PC-3 (cell line): ENCODE data around the gene CHD2. TPM values are rescaled to one million over a fixed set of nuclear protein-coding genes. Genes with fewer than 3 reads are reported as not detected.

Experiments used
- ATAC-seq: fragments of 200-7000 bp; cut with Tn5 transposase; 2 replicates; pipeline ENCODE4 v1.9.1; 2020; ENCODE audit warnings: mild to moderate bottlenecking, moderate library complexity
- BruUV-seq: library from RNA; stranded (reverse); fragments of 400-500 nt; replicated peaks from 2 replicates; lab custom pipeline; 2021; lab: Mats Ljungman, UMichigan
- CTCF ChIA-PET: fragments of 300-600 bp; sonication (Branson Sonifier 250); formaldehyde crosslinking; loops from one replicate; lab custom pipeline; 2022; ENCODE audit warnings: antibody characterized with exemption; lab: Charles Lee
- POLR2A ChIA-PET: fragments of 300-600 bp; sonication (Branson Sonifier 250); formaldehyde crosslinking; loops from one replicate; lab custom pipeline; 2022; ENCODE audit warnings: antibody characterized with exemption; ENCODE audit not compliant: unreplicated experiment; lab: Charles Lee
- DNase-seq: peaks from one replicate; pipeline ENCODE4 v3.0.0-alpha.2; 2015
- H2AFZ ChIP-seq: fragments of 300-600 bp; sonication (generic); 2 replicates; pipeline ENCODE4 v1.6.0; 2016; ENCODE audit warnings: antibody characterized with exemption, low read length
- H3F3A ChIP-seq: fragments of 300-600 bp; sonication (generic); one replicate; pipeline ENCODE4 v1.6.0; 2017; ENCODE audit warnings: antibody characterized with exemption, low read length, control low read depth, mild to moderate bottlenecking; ENCODE audit not compliant: unreplicated experiment
- H3K27ac ChIP-seq: fragments of 300-600 bp; sonication (generic); 2 replicates; pipeline ENCODE4 v1.5.1; 2016; ENCODE audit warnings: mild to moderate bottlenecking, low read length
- H3K27me3 ChIP-seq: fragments of 300-600 bp; sonication (generic); 2 replicates; pipeline ENCODE4 v1.6.1; 2016; ENCODE audit warnings: low read length, mixed read lengths
- H3K36me3 ChIP-seq: fragments of 300-600 bp; sonication (generic); 2 replicates; pipeline ENCODE4 v1.6.1; 2016; ENCODE audit warnings: low read depth, mixed run types, low read length, mixed read lengths
- H3K4me1 ChIP-seq: fragments of 300-600 bp; sonication (generic); 2 replicates; pipeline ENCODE4 v1.5.1; 2016; ENCODE audit warnings: low read length; ENCODE audit not compliant: insufficient read depth
- H3K4me2 ChIP-seq: fragments of 300-600 bp; sonication (generic); 2 replicates; pipeline ENCODE4 v1.6.0; 2016; ENCODE audit warnings: low read length
- H3K4me3 ChIP-seq: fragments of 300-600 bp; sonication (generic); 2 replicates; pipeline ENCODE4 v1.5.1; 2016; ENCODE audit warnings: mild to moderate bottlenecking, low read length, mixed read lengths
- H3K79me2 ChIP-seq: fragments of 300-600 bp; sonication (generic); 2 replicates; pipeline ENCODE4 v1.6.1; 2017; ENCODE audit warnings: low read length, mixed read lengths
- H3K9ac ChIP-seq: fragments of 300-600 bp; sonication (generic); 2 replicates; pipeline ENCODE4 v1.6.0; 2016; ENCODE audit warnings: mild to moderate bottlenecking, low read length
- H3K9me2 ChIP-seq: fragments of 300-600 bp; sonication (generic); replicated peaks from 2 replicates; pipeline ENCODE4 v1.6.1; 2016; ENCODE audit warnings: mixed run types, low read length, mixed read lengths
- H3K9me3 ChIP-seq: fragments of 300-600 bp; sonication (generic); 2 replicates; pipeline ENCODE4 v1.6.1; 2016; ENCODE audit warnings: low read length, mixed read lengths
- H4K20me1 ChIP-seq: fragments of 300-600 bp; sonication (generic); 2 replicates; pipeline ENCODE4 v1.6.1; 2016; ENCODE audit warnings: low read length, mixed read lengths
- CTCF ChIP-seq: fragments of 300-600 bp; sonication (generic); conservative IDR thresholded peaks from 2 replicates; pipeline ENCODE4 v1.5.1; 2017; ENCODE audit warnings: antibody characterized with exemption, low read depth, mild to moderate bottlenecking, low read length
- EZH2 ChIP-seq: fragments of 300-600 bp; sonication (generic); IDR thresholded peaks from one replicate; pipeline ENCODE4 v1.6.1; 2017; ENCODE audit warnings: antibody characterized with exemption, mild to moderate bottlenecking, low read length; ENCODE audit not compliant: unreplicated experiment
- EZH2phosphoT487 ChIP-seq: fragments of 300-600 bp; sonication (generic); IDR thresholded peaks from 2 replicates; pipeline ENCODE4 v1.6.1; 2018; ENCODE audit warnings: mild to moderate bottlenecking, antibody characterized with exemption, low read length, borderline replicate concordance
- intact Hi-C: fragments of 100-400 bp; cut with micrococcal nuclease; formaldehyde crosslinking; loops from 2 replicates; pipeline ENCODE4 v1.9.0; 2023
- total RNA-seq: library from RNA; depleted of rRNA; stranded (reverse); fragments of >200 nt; gene quantifications from 2 replicates; pipeline ENCODE4 v1.2.3, GENCODE V29; 2014

Gene CHD2
- total RNA-seq, 1 experiment from 2014 or later: 42.7 TPM

DNA sequence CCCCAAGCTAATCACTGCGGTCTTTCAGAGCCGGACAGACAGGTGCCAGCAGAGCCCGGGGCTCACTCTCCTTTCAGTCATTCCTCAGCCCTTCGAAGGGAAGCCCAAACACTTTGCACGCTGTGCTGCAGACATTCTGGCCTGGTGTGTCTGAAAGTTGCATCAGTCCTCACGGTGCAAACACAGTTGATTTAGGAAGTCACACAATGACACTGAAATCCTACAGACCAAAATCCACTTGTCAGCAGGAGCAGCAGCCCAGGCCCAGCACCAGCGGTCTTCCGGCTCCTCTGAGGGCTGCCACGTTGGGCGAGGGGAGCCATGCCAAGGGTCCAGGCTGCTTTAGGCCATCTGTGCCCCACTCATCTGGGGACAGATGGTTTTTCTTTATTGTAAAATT is 127.3 kb downstream of the CHD2 start:
- POLR2A ChIA-PET: no interaction called here
- TF ChIP-seq EZH2: no peak
- TF ChIP-seq CTCF: no peak
- no peak for TF ChIP-seq EZH2phosphoT487
- no peaks in the 10 kb centered on the region for H3K27me3 ChIP-seq
- no peaks in the 10 kb centered on the region for H3F3A ChIP-seq
- no peak overlapping the region for H3K4me2 ChIP-seq
- no peaks in the 10 kb centered on the region for H3K4me1 ChIP-seq
- H3K9me3 ChIP-seq: no peaks in the 10 kb centered on the region
- H3K9ac ChIP-seq: no peak overlapping the region
- no peak overlapping the region for H2AFZ ChIP-seq
- CTCF ChIA-PET: no interaction called here
- DNase-seq: no peak
- H4K20me1 ChIP-seq: no peaks in the 10 kb centered on the region
- BruUV-seq: no TSS peak
- no peak overlapping the region for H3K27ac ChIP-seq
- no peaks in the 10 kb centered on the region for H3K9me2 ChIP-seq
- H3K79me2 ChIP-seq: peaks cover 5% of the 10 kb centered on the region; the same call in 1 of the 2 replicates
- peaks cover 37% of the 10 kb centered on the region for H3K36me3 ChIP-seq
- H3K4me3 ChIP-seq: no peak overlapping the region
- ATAC-seq: no peak
- intact Hi-C loops: no loop called here

GRCh38 chr15:93028111-93028631 is 128.0 kb downstream of the CHD2 start:
- Histone ChIP-seq H3K4me1 (no peaks in the 10 kb centered on the region), H3K9me2 (no peaks in the 10 kb centered on the region), H2AFZ (no peak overlapping the region), H3K9ac (no peak overlapping the region), H3K27ac (no peak overlapping the region), H3K4me3 (no peak overlapping the region), H4K20me1 (no peaks in the 10 kb centered on the region), H3F3A (no peaks in the 10 kb centered on the region), H3K27me3 (no peaks in the 10 kb centered on the region), H3K4me2 (no peak overlapping the region), H3K36me3 (peaks cover 30% of the 10 kb centered on the region), H3K79me2 (no peaks in the 10 kb centered on the region), H3K9me3 (no peaks in the 10 kb centered on the region)
- ChIA-PET POLR2A (no interaction called here), CTCF (interaction anchor here (1.0 kb wide), 1 partner anchor 231 kb away, joined by 3 read pairs; no protein-coding TSS in a partner anchor)
- intact Hi-C loops: no loop called here
- TF ChIP-seq EZH2phosphoT487 (no peak), CTCF (no peak), EZH2 (no peak)
- DNase-seq (no peak), ATAC-seq (no peak)
- no TSS peak for BruUV-seq

GRCh38 chr15:93028632-93029213 is 128.6 kb downstream of the CHD2 start:
- CTCF ChIA-PET: interaction anchor here (0.6 to 1.0 kb wide), 3 partner anchors 227 to 588 kb away, joined by 3 to 6 read pairs (median 3); no protein-coding TSS in a partner anchor
- DNase-seq (peak; percentile 46), ATAC-seq (0 out of 2 replicates have a peak, but pooled peaks have one; percentile 3)
- H3K9me2 ChIP-seq: no peaks in the 10 kb centered on the region
- TF ChIP-seq EZH2phosphoT487 (no peak), EZH2 (no peak)
- no peak overlapping the region for H3K4me2 ChIP-seq
- POLR2A ChIA-PET: no interaction called here
- no peaks in the 10 kb centered on the region for H3F3A ChIP-seq
- no peaks in the 10 kb centered on the region for H3K27me3 ChIP-seq
- intact Hi-C loops: no loop called here
- no TSS peak for BruUV-seq
- peaks cover 26% of the 10 kb centered on the region for H3K36me3 ChIP-seq
- no peaks in the 10 kb centered on the region for H3K9me3 ChIP-seq
- no peaks in the 10 kb centered on the region for H4K20me1 ChIP-seq
- H3K9ac ChIP-seq: no peak overlapping the region
- no peak overlapping the region for H3K4me3 ChIP-seq
- H3K4me1 ChIP-seq: no peaks in the 10 kb centered on the region
- H3K27ac ChIP-seq: no peak overlapping the region
- H2AFZ ChIP-seq: no peak overlapping the region
- H3K79me2 ChIP-seq: no peaks in the 10 kb centered on the region
